Hematopoietic multipotent progenitor cell treated with erythropoietin and hydrocortisone succinate and interleukin-3 and kit ligand, for 17 days (in vitro differentiated cells): Measurements from ENCODE around the gene CDKN1A.
"Not testable (repeated sequence)": the region's sequence is repeated elsewhere in the genome, so short reads cannot be mapped to it uniquely, and the experiment has no call there.

Source experiments
- DNase-seq: peaks from one replicate; pipeline ENCODE4 v3.0.0-alpha.2; 2015; ENCODE audit warnings: low spot score

Gene CDKN1A

DNA sequence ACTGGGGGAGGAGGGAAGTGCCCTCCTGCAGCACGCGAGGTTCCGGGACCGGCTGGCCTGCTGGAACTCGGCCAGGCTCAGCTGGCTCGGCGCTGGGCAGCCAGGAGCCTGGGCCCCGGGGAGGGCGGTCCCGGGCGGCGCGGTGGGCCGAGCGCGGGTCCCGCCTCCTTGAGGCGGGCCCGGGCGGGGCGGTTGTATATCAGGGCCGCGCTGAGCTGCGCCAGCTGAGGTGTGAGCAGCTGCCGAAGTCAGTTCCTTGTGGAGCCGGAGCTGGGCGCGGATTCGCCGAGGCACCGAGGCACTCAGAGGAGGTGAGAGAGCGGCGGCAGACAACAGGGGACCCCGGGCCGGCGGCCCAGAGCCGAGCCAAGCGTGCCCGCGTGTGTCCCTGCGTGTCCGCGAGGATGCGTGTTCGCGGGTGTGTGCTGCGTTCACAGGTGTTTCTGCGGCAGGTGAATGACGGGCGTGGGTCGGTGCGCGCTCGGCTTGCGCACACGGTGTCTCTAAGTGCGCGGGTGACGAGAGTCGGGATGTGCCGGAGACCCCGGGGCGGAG, at the start of gene CDKN1A:
TSS of gene CDKN1A (plus strand) at position 227 of the 555 bp plus-strand sequence. CDS start 5,388 bp downstream, outside the sequence.
- DNase-seq, result peak; percentile 80

DNA sequence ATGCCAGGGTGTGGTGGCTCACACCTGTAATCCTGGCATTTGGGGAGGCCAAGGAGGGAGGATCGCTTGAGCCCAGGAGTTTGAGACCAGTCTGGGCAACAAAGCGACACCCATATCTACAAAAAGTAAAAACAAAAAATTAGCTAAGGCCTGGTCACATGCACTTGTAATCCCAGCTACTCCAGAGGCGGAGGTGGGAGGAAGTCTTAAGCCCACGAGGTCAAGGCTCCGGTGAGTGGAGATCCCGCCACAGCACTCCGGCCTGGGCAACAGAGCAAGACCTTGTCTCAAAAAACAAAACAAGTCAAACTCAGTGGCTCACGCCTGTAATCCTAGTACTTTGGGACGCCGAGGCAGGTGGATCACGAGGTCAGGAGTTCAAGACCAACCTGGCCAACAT, 48.7 kb upstream of the CDKN1A start:
- no peak for DNase-seq

GRCh38 chr6:36631326-36632011, 47.0 kb upstream of the CDKN1A start:
- DNase-seq, result no peak

DNA sequence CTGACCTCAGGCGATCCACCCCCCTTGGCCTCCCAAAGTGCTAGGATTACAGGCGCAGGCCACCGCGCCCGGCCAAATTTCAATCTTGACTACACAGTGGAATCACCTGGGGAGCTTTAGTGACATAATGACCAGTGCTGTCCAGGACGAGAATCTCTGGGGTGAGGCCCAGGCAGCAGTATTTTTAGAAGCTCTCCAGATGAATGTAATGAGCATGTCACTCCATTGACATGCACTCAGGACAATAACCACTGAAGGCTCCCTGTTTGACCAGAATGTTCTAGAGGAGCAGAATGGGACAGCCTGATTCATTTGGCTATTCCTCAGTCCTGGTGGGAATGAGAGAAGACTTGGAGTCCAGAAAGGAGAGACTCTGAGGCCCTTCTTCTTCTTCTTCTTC, 45.1 kb upstream of the CDKN1A start:
- no peak for DNase-seq

GRCh38 chr6:36633915-36634314, 44.6 kb upstream of the CDKN1A start:
- no peak for DNase-seq

GRCh38 chr6:36634317-36635108, 44.0 kb upstream of the CDKN1A start:
- DNase-seq, result no peak

DNA sequence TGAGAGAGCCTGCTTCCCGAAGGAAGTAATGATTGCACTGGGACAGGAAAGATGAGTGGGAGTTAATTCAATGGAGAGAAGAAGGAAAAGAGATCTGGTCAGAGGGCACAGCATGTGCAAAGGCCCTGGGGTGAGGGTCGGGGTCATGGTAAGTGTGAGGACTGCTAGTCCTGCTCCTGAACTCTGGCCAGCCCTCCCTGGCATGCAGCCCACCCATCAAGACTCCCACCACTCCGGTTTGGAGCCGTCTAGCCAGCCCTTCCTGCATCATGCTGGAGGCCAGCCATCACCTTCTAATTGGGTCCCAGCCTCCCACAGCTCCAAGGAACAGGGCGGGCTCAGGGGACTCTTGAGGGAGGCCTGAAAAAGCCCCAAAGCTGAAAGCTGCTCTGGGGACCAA, 42.2 kb upstream of the CDKN1A start:
- no peak for DNase-seq

GRCh38 chr6:36636687-36637418, 41.7 kb upstream of the CDKN1A start:
- no peak for DNase-seq

DNA sequence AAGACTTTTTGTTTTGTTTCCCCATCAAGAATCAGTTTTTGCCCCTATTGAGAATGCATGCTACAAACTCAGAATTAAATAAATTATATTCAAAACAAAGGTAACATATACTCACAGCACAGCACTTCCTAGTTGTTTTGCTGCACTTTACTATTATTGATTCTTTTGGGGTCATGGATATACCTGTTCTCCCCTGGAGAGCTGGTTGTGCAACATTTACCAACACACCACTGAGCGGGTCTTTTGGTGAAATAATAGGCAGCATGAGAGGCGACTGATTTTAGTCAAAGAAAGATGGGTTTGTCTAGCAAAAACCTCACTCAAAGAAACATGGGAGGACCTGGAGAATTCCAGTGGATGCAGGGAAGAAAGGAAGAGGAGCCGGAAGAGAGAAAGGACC, 39.9 kb upstream of the CDKN1A start:
- no peak for DNase-seq

DNA sequence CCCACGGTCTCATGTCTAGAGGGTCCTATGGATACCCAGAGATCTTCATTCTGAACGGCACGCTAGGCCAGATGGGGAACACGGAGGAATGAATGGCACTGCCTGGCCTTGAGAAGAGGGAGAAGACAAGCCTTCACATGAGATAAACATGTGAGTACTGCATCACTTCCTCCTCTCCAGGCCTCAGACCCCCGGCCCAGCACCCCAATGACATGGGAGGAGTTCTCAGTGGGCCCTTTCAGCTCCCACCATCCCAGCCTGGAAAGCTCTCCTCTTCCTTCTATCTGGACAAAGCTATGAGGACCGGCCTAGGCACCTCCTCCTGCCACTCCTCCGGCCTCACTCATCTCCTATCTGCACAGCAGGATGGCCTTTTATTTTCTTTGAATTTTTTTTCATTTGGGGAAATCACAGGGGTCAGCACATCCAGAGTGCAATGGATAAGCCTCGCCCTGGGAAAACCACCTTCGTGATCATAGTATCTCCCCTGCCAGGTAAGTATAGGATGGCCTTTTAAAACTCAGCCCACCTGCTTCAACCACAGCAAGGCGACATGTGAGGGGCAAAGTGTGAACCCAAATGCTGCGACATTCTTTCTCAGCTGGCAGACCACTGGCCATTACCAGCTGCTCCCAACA, 39.2 kb upstream of the CDKN1A start:
- DNase-seq, result no peak

GRCh38 chr6:36641543-36641942, 37.0 kb upstream of the CDKN1A start:
- DNase-seq, result no peak

DNA sequence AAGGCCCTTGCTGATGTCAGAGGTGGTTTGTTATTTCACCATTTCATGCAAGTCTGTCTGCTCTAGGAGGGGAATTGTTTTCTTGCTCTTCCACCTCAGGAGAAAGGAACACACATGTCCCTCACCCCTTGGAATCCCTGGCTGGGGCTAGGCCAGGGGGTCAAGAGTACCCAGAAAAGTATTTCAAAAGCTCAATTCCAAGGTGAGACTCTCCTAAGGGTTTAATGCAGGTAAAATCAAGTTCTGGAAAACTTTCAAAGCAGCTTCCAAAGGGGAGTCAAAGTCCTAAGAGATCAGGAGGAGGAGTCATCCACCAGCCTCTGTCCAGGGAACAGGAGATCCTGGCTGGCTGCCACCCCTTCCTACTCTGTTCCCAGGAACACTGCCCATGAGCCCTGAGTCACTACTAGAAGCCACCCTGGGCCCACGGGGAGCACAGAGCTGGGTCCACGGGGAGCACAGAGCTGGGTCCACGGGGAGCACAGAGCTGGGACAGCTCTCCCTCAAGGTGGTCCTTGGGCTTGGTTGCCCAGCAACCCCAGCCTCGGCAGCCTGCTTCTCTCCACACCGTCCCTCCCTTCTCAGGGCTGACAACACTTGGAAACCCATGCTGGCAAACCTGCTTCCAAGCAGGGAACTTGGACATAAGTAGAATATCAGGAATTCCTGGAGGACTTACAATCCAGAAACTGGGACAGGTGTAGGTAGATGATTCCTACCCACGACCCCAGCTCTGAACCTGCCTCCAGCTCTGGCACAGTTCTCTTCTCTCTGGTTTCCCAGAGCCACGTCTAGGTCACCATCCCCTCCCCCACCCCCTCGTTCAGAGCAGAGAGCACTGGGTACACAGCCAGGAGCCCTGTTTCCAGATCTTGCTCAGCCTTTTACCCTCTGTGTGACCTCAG, 35.3 kb upstream of the CDKN1A start:
- no peak for DNase-seq

DNA sequence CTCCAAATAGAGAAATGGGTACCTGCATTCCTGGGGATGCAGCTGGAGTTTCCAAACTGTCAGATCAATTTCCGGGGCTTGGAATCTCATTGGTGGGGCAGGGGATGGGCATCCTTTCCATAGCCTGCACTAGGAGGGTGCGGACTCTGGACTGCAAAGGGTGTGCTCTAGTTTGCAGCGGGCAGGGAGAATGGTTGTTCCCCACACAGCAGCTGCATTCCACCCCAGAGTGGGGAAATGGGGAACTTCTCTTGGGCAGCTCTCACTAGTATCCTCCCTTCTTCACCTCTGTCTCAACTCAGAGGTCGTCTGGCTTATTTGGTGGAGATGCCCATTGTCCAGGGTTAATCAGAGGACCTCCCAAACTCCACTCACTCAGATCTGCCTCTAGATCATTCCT, 34.5 kb upstream of the CDKN1A start:
- DNase-seq, result no peak

- no peak for DNase-seq
These were observed 29.4 kb upstream of the CDKN1A start for GRCh38 chr6:36649086-36649485.

DNA sequence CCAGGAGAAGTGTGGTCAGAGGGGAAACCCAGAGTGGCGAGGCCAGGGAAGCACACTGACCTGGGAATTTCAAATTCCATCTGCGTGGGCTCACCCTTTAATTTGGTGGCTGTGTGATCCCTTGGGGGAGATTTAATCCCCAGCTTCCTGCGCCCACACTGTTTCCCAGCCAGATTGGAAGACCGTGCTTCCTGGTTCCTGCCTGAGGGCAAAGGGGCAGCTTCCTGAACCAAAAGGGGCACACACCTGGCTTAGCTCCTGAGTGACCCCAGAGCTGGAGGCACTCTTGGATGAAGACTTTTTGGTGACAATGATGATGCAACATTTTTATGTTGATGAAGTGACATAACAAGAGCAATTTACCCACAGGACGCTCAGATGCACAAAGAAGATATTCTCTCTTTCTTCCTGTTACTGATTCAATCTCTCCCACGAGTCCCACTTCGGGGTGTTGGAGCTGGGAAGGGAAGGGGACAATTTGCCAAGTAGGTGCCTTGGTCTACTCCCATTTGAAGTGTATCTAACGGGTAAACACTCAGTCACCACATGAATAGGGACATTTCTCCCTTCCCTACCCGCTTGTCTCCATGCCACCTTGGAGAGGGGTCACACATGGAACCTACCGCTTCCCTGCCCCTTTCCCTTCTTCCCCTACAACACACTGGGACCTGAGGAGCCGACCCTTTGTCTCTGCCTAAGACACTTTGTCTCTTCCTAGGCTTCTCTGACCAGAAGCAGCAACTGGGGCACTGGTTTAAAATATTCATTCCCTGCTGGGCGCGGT, 28.6 kb upstream of the CDKN1A start:
- DNase-seq, result no peak

- DNase-seq, result no peak
These were observed 27.6 kb upstream of the CDKN1A start for GRCh38 chr6:36650848-36651478.

GRCh38 chr6:36651659-36652379, 26.7 kb upstream of the CDKN1A start:
- DNase-seq, result no peak

GRCh38 chr6:36654469-36654868, 24.0 kb upstream of the CDKN1A start:
- DNase-seq, result not testable (repeated sequence)
